GM12864 (cell line): Measurements from ENCODE around the gene YWHAQ.
A peak's percentile ranks its signal among the peaks of the same experiment; 100 is the strongest.

ENCODE experiments used
- DNase-seq: peaks from one replicate; pipeline ENCODE4 v3.0.0-alpha.2; 2011; ENCODE audit warnings: low read depth
- H3K4me3 ChIP-seq: 2 replicates; pipeline ENCODE4 v1.5.1; 2011; ENCODE audit warnings: mild to moderate bottlenecking, low read depth, low read length, control low read depth
- CTCF ChIP-seq: IDR thresholded peaks from 2 replicates; pipeline ENCODE4 v1.5.1; 2011; ENCODE audit warnings: low read depth, mild to moderate bottlenecking, moderate library complexity, low read length, control low read depth, inconsistent platforms; ENCODE audit errors: missing control alignments

The YWHAQ gene

GRCh38 chr2:9565436-9566153 lies 65.2 kb downstream of the YWHAQ start:
- no peak for DNase-seq
- TF ChIP-seq CTCF, result no peak
- no peak overlapping the region for H3K4me3 ChIP-seq

- no peak for DNase-seq
- no peak for TF ChIP-seq CTCF
- no peak overlapping the region for H3K4me3 ChIP-seq
Measured at GRCh38 chr2:9560628-9561027, 70.2 kb downstream of the YWHAQ start.

- H3K4me3 ChIP-seq, result no peak overlapping the region
- no peak for DNase-seq
- no peak for TF ChIP-seq CTCF
Measured at GRCh38 chr2:9558948-9559381, 71.8 kb downstream of the YWHAQ start.

GRCh38 chr2:9556121-9556743 lies 74.6 kb downstream of the YWHAQ start:
- H3K4me3 ChIP-seq, result peak overlapping the region; percentile 93
- no peak for DNase-seq
- no peak for TF ChIP-seq CTCF

- H3K4me3 ChIP-seq, result peak within 1 kb of the TSS; percentile 93
- peak; percentile 78 for DNase-seq
- TF ChIP-seq CTCF, result peak; percentile 46
Measured at GRCh38 chr2:9555297-9556120, 75.3 kb downstream of the YWHAQ start, which contains the start of gene ADAM17. Gene ADAM17, minus strand, starts transcription at chr2:9555830. Its CDS starts 225 bp downstream, at chr2:9555605.

- no peak for TF ChIP-seq CTCF
- peak overlapping the region; percentile 93 for H3K4me3 ChIP-seq
- DNase-seq, result no peak
Measured at GRCh38 chr2:9554921-9555296, 75.9 kb downstream of the YWHAQ start.
